Stimulated activated naive CD4-positive, alpha-beta T cell treated with Interleukin-2 at 50 U/mL for 16 hours (primary cell): ENCODE data around the gene CAT.

Source experiments
- DNase-seq: peaks from one replicate; lab custom pipeline; 2025; lab: John Stamatoyannopoulos, UW

CAT gene

DNA sequence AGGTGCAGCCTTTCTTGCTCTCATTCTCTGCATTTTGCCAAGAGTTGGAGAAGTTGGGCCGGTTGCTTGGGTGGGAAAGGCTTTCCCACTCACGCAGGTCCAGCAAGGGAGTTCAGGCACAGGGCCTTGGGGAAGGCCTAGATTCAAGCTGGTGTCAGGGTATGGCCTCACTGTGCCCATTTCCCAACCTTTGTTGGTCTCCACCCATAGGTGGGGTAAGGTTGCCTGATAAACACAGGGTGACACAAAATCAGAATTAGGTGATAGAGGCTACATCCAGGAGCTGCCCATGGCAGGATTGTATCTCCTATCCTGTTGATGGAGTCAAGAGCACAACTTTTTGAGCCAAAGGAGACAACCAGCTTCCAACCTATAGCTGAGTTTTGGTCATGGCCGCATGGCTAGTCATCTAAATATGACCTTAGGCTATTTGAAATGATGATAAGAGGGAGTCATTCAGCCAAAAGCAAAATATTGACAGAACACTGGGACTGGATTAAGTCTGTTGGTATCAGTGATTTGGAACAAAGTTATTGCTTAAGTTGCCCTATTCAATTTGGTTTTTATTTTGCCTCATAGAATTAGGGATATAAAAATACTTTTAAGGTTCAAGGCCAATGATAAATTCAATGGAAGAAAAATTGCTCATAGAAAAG, 20.9 kb downstream of the CAT start:
- no peak for DNase-seq

DNA sequence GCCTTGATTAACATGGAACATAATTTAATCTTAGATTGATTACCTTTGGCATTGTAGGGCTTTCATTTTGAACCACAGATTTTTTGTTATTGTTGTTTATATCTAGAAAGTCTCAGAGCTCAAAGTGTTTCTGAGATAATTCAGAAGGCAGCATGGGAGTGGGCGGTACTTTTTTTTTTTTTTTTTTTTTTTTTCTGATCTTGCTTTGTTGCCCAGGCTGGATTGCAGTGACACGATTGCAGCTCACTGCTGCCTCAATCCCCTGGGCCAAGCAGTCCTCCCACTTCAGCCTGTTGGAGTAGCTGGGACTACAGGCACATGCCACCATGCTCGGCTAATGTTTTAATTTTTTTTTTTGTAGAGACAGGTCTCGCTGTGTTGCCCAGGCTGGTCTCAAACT, 21.5 kb downstream of the CAT start:
- no peak for DNase-seq

GRCh38 chr11:34461215-34461614, 22.5 kb downstream of the CAT start:
- no peak for DNase-seq

DNA sequence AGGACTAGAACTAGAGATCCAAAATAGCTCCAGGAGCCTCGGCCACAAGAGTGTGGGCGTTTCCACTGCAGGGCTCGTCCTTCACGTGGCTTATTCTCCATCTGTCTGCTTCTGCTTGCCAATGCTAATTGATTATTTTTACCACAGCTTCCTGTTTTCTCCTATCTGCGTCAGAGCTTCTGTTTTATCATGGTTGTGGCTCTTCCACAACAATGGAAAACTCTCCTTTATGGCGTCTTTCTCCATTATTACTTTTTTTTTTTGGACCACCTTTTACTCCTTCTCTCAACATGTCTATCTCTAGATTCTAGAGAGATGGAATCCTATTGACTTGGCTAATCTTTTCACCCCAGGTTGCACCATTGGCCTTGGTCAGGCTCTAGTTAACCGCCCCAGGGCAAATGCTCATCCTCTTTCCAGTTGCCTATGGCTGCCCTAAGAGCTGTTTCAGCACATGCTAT, 25.9 kb downstream of the CAT start:
- DNase-seq = no peak

GRCh38 chr11:34466802-34467488, 28.2 kb downstream of the CAT start:
- DNase-seq = no peak

GRCh38 chr11:34468209-34468841, 29.6 kb downstream of the CAT start:
- peak; percentile 13 for DNase-seq

DNA sequence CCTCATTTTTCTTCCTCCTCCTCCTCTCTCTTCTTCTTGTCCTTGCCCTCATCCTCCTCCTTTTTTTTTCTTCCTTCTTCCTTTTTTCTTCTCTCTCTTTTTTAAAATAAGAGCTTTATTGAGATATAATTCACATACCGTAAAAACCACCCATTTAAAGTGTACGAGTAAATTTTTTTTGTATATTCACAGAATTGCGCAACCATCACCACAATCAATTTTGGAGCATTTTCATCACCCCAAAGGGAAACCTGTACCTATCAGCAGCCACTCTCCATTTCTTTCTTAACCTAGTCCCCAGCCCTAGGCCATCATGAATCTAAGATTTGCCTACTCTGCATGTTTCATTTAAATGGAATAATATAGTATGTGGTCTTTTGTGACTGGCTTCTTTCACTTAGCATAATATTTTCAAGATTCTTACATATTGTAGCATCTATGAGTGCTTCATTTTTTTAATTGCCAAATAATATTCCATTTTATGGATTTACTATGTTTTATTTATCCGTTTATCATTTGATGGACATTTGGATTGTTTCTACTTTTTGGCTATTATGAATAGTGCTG, 35.0 kb downstream of the CAT start:
- no peak for DNase-seq

DNA sequence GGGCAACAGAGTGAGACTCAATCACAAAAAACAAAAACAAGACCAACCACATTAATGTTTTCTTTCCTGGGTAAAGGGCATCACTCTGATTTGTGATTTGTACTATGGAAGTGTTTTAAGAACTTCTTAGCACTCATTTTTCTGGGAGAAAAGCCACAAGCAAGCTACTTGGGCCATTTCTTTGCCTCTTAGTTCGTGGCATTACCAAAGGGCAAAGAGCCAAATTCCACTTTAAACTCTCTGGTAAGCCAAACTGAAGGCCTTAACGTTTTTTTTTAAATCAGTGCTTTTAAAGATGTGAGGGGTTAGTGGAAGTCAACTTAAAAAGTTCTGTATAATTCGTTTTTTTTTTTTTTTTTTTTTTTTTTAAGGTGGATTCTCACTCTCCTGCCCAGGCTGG, 36.9 kb downstream of the CAT start:
- no peak for DNase-seq

DNA sequence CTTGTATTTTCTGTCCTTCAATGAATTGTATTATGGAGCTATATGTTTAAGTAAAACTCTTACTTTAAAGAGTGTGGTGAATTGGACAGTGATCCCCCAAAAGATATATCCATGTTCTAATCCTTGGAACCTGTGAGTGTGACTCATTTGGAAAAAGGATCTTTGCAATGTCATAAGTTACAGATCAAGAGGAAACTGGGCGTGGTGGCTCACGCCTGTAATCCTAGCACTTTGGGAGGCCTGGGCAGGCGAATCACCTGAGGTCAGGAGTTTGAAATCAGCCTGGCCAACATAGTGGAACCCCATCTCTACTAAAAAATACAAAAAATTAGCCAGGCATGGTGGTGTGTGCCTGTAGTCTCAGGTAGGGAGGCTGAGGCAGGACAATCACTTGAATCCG, 38.1 kb downstream of the CAT start:
- DNase-seq = no peak

GRCh38 chr11:34478845-34479663, 40.3 kb downstream of the CAT start:
- DNase-seq = no peak

- DNase-seq = no peak
These were observed 41.6 kb downstream of the CAT start for GRCh38 chr11:34480314-34480713.

DNA sequence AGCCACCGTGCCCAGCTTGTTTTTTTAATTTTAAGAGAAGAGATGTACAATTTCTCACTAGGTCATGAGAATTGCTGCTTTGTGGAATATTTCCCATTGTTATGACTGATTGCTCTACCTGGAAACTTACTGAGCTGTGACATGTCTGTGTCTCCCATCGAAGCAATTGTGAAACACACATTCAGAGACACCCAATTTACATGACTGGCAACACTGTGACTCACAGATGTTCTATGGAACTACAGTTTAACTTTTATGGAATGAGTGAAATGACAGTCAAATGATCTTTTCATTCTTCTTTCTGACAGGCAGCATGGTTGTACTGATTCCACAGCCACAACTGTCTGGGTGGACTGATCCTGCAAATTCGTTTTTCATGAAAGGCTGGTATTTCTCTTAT, 42.6 kb downstream of the CAT start:
- no peak for DNase-seq

DNA sequence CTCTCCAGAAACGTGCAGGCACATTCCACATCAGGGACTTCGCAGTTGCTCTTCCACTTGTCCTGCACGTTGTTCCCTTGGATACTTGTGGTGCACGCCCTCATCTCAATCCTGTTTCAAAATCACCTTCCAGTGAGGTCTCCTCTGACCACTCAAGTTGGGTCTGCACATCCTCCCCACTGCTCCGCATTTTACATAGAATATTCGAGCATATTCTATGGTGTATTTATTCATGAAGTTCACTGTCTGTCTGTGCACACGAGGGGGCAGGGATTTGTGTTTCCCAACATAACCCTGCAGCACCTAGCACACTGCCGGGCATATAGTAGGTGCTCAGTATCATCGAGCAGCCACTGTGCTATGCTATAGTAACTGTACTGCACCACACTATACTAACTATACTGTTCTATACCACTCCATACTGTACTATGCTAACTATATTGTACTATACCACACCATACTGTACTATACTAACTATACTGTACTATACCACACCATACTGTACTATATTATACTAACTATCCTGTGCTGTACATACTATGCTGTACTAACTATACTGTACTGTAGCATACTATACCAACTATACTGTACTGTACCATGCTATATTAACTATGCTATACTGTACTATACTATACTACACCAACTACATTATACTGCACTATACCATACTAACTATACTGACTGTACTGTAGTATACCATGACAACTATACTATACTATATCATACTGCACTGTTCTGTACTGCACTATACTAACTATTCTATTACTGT, 44.6 kb downstream of the CAT start:
- DNase-seq = no peak

- no peak for DNase-seq
These were observed 48.7 kb downstream of the CAT start for GRCh38 chr11:34487430-34487829.

DNA sequence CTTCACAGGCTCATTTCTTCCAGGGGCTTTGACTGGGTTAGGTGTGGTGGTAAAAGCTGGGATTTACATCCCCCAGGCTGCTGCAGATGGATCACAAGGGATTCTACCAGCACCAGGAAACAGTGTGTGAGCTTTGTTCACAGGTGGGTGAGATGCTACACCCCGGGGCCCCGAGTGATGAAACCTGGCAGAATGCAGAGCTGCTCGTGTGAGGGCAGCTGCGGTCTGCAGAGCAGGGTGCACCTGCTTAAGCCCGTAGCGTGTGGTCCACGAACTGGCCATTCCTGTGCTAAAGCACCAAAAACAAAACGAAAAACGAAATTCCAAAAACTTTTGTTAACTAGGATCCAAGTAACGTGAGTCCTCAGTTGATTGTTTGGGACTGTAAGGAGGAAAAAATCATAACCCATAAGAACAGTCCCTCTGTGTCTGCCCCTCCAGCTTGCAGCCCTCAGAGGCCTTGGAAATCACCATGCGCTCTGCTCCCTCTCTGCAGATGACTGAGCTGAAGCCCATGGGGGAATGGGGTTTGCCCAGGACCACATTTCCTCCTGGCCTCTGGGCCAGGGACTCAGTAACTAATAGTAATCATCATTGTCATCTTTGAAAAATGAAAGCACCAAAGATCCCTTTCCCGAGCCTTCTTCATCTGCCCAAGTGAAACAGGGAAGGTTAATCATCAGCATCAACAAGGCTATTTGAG, 50.3 kb downstream of the CAT start:
- DNase-seq = no peak

- no peak for DNase-seq
These were observed 51.6 kb downstream of the CAT start for GRCh38 chr11:34490304-34490703.

GRCh38 chr11:34492806-34493414, 54.2 kb downstream of the CAT start:
- DNase-seq = peak; percentile 11

DNA sequence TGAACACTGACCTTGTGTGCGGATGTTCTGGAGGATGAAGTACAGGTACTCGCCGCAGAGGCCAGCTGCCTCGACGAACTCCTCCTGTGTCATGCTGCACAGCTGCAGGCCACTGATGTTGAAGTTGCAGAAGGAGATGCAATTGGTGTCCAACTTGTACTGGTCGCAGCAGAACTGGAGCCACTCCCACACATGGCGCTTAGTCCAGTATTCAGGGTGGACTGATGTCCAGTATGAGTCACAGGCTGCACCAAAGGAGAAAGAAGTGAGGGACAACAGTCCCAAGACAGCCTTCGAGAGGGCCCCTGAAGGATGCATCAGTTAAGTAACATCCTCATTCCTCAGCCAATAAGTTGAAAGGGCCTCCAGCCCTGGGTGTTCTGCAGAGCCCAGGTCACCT, 54.7 kb downstream of the CAT start:
- DNase-seq = no peak

DNA sequence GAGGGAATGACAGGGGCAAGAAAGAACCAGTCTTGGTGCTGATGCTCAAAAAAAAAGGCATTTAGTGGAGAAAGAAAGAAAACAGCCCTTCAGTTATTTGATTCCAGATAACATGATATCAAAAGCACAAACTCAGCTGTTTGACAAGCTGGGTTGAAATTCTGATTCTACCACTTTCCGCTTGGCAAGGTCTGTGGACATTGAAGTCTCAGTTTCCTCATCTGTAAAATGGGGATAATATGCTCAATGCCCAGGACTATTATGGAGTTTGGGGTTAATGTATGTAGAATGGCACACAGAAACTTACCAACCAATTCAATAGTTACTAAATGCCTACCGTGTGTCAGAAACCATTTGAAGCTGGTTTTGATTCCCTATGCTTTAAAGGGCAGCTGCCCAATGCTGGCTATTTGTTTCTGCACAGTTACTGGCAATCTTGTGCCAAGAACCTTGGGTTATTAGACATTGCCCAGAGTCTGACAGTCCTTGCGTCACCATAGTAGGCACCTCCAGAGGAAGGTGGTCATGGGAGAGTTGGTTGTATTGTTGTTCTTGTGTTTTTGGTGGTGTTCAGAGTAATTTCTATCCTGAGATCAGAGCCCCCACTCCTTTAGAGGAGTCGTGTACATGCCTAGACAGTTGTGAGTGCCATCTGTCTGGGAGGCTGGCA, 55.3 kb downstream of the CAT start:
- DNase-seq = no peak

DNA sequence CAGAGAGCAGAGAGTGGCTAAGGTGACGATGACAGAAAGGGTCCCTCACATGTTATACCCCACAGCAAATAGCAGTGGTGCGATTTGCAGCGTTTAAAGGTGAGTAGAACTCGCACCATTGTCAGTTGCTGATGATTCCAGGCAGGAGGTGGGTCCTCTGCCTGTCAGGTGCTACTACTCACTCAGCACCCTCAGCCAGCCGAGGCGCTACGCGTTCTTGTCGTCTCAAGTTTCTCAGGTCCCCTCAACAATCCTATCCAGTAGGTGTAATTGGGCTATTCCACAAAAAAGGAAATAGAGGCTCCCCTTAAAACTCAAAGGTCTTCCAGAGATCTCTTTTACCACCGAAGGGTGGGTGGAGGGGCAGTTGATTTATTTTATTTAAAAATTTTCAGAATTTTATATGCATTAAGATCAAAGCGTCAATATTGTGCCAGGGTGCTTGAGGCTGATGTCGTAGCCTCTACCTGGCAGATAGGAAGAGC, 56.5 kb downstream of the CAT start:
- DNase-seq = no peak
